H1 (cell line): ENCODE results near the gene CST7. TPM values are rescaled to one million over a fixed set of nuclear protein-coding genes. Genes with fewer than 3 reads are reported as not detected.

Experiments
- CTCF ChIA-PET: fragments of 300-600 bp; sonication (Branson Sonifier 250); formaldehyde crosslinking; loops from one replicate; lab custom pipeline; 2021; ENCODE audit not compliant: partially characterized antibody; lab: Charles Lee
- POLR2A ChIA-PET: fragments of 300-600 bp; sonication (Branson Sonifier 250); formaldehyde crosslinking; loops from one replicate; lab custom pipeline; 2021; ENCODE audit warnings: inconsistent platforms; ENCODE audit not compliant: partially characterized antibody; lab: Charles Lee
- DNase-seq, 2 experiments: peaks; one replicate each; pipeline versions ENCODE4 v3.0.0 to v3.0.0-alpha.2; 2010 to 2022; ENCODE audit warnings: low spot score in 2 of 2, low read depth in 1 of 2, mixed read lengths in 1 of 2
- FAIRE-seq: peaks from 2 replicates; lab custom pipeline; 2011; peaks lifted over from hg19 to GRCh38; lab: Jason Lieb, UNC
- H2AFZ ChIP-seq: 2 replicates; pipeline ENCODE4 v1.8.1; 2012; ENCODE audit warnings: low read length, inconsistent platforms
- H2AK5ac ChIP-seq: 2 replicates; pipeline ENCODE4 v1.6.1; 2013; ENCODE audit warnings: low read depth, low read length
- H2BK120ac ChIP-seq: replicated peaks from 2 replicates; pipeline ENCODE3; 2013; ENCODE audit warnings: low read depth, low read length, inconsistent platforms
- H2BK12ac ChIP-seq: 2 replicates; pipeline ENCODE4 v1.6.1; 2013; ENCODE audit warnings: low read depth, low read length
- H2BK15ac ChIP-seq: 2 replicates; pipeline ENCODE4 v1.6.1; 2013; ENCODE audit warnings: low read length
- H2BK20ac ChIP-seq: 2 replicates; pipeline ENCODE4 v1.6.1; 2013; ENCODE audit warnings: low read length
- H2BK5ac ChIP-seq: 2 replicates; pipeline ENCODE4 v1.6.1; 2013; ENCODE audit warnings: low read depth, low read length
- H3K14ac ChIP-seq: 2 replicates; pipeline ENCODE4 v1.6.1; 2013; ENCODE audit warnings: inconsistent platforms; ENCODE audit not compliant: insufficient read length
- H3K18ac ChIP-seq: 2 replicates; pipeline ENCODE4 v1.6.1; 2013; ENCODE audit warnings: low read length; ENCODE audit errors: extremely low read depth
- H3K23ac ChIP-seq: 2 replicates; pipeline ENCODE4 v1.6.1; 2013; ENCODE audit warnings: inconsistent platforms; ENCODE audit not compliant: insufficient read length
- H3K23me2 ChIP-seq: 2 replicates; pipeline ENCODE4 v1.6.1; 2013; ENCODE audit warnings: low read depth, low read length
- H3K27ac ChIP-seq: 2 replicates; pipeline ENCODE4 v1.6.1; 2011; ENCODE audit warnings: low read depth, low read length, inconsistent platforms
- H3K27me3 ChIP-seq, 4 experiments: replicated peaks in 1 of 4; 1 replicate in 1 of 4; 2 replicates in 3 of 4; pipeline versions ENCODE4 v1.6.1 to v1.8.1; 2011 to 2013; ENCODE audit warnings: low read length in 3 of 4, mild to moderate bottlenecking in 3 of 4, inconsistent platforms in 2 of 4, mixed read lengths in 2 of 4, moderate library complexity in 1 of 4; ENCODE audit not compliant: control insufficient read depth in 3 of 4, insufficient read depth in 3 of 4; ENCODE audit errors: extremely low read depth in 1 of 4
- H3K36me3 ChIP-seq, 4 experiments: 2 replicates each; pipeline versions ENCODE4 v1.6.1 to v1.8.1; 2011 to 2013; ENCODE audit warnings: mild to moderate bottlenecking in 4 of 4, low read length in 3 of 4, moderate library complexity in 2 of 4, control low read depth in 1 of 4, inconsistent platforms in 1 of 4; ENCODE audit not compliant: insufficient read depth in 4 of 4, control insufficient read depth in 2 of 4
- H3K4ac ChIP-seq: replicated peaks from 2 replicates; pipeline ENCODE3; 2013; ENCODE audit warnings: low read length, low read depth, mixed read lengths, inconsistent platforms; ENCODE audit not compliant: insufficient read length
- H3K4me1 ChIP-seq, 4 experiments: replicated peaks in 1 of 4; 1 replicate in 1 of 4; 2 replicates in 3 of 4; pipeline versions ENCODE4 v1.6.1 to v1.8.1; 2011 to 2013; ENCODE audit warnings: low read length in 3 of 4, inconsistent platforms in 2 of 4, mixed read lengths in 1 of 4; ENCODE audit not compliant: insufficient read depth in 4 of 4, control insufficient read depth in 3 of 4
- H3K4me2 ChIP-seq, 2 experiments: 2 replicates each; pipeline versions ENCODE4 v1.6.1 to v1.8.1; 2011 to 2013; ENCODE audit warnings: low read depth in 2 of 2, low read length in 2 of 2, control low read depth in 1 of 2, inconsistent platforms in 1 of 2, mild to moderate bottlenecking in 1 of 2; ENCODE audit not compliant: insufficient read depth in 1 of 2
- H3K4me3 ChIP-seq, 4 experiments: fragments of 200-600, 300-600 bp in 1 of 4; sonication (generic), shearing (Covaris generic), sonication (Bioruptor Twin) in 1 of 4; 2 replicates each; pipeline versions ENCODE4 v1.5.1 to v1.8.1; 2011 to 2016; ENCODE audit warnings: low read length in 4 of 4, low read depth in 3 of 4, control low read depth in 2 of 4, inconsistent platforms in 2 of 4, mild to moderate bottlenecking in 2 of 4, mixed read lengths in 1 of 4, moderate library complexity in 1 of 4; ENCODE audit not compliant: insufficient read depth in 2 of 4; ENCODE audit errors: extremely low read depth in 1 of 4
- H3K56ac ChIP-seq: replicated peaks from 2 replicates; pipeline ENCODE3; 2013; ENCODE audit warnings: low read depth, mild to moderate bottlenecking, mixed read lengths, low read length, inconsistent platforms; ENCODE audit not compliant: insufficient read length
- H3K79me1 ChIP-seq: 2 replicates; pipeline ENCODE4 v1.6.1; 2013; ENCODE audit warnings: low read depth, low read length, control low read depth
- H3K79me2 ChIP-seq, 2 experiments: 2 replicates each; pipeline versions ENCODE4 v1.6.1 to v1.8.1; 2012 to 2013; ENCODE audit warnings: low read length in 2 of 2, mild to moderate bottlenecking in 2 of 2, inconsistent platforms in 1 of 2; ENCODE audit not compliant: insufficient read depth in 2 of 2, control insufficient read depth in 1 of 2
- H3K9ac ChIP-seq, 4 experiments: replicated peaks in 1 of 4; 1 replicate in 1 of 4; 2 replicates in 3 of 4; pipeline versions ENCODE4 v1.6.1 to v1.8.1; 2011 to 2013; ENCODE audit warnings: low read depth in 3 of 4, low read length in 3 of 4, control low read depth in 2 of 4, mild to moderate bottlenecking in 2 of 4, moderate library complexity in 2 of 4, inconsistent platforms in 1 of 4; ENCODE audit errors: extremely low read depth in 1 of 4
- H3K9me3 ChIP-seq, 2 experiments: 2 replicates each; pipeline versions ENCODE4 v1.6.1 to v1.8.1; 2012 to 2013; ENCODE audit warnings: mild to moderate bottlenecking in 2 of 2, moderate library complexity in 2 of 2, control low read depth in 1 of 2, inconsistent platforms in 1 of 2, low read depth in 1 of 2, low read length in 1 of 2, mixed read lengths in 1 of 2; ENCODE audit not compliant: insufficient read depth in 2 of 2
- H4K20me1 ChIP-seq, 2 experiments: replicated peaks in 1 of 2; 2 replicates each; pipeline versions ENCODE3 to v1.8.1; 2011 to 2013; ENCODE audit warnings: inconsistent platforms in 2 of 2, low read length in 2 of 2, mild to moderate bottlenecking in 1 of 2; ENCODE audit not compliant: insufficient read depth in 2 of 2, control insufficient read depth in 1 of 2
- H4K5ac ChIP-seq: 2 replicates; pipeline ENCODE4 v1.6.1; 2013; ENCODE audit warnings: low read length, low read depth, mixed read lengths, inconsistent platforms; ENCODE audit not compliant: insufficient read length
- H4K8ac ChIP-seq: 2 replicates; pipeline ENCODE4 v1.8.0; 2013; ENCODE audit warnings: mild to moderate bottlenecking, moderate library complexity, low read length, inconsistent platforms; ENCODE audit not compliant: insufficient read depth; ENCODE audit errors: extremely low read depth
- H4K91ac ChIP-seq: replicated peaks from 2 replicates; pipeline ENCODE3; 2013; ENCODE audit warnings: low read length, mixed read lengths, inconsistent platforms; ENCODE audit not compliant: insufficient read length
- EP300 ChIP-seq, 2 experiments: IDR thresholded peaks; 1 replicate in 1 of 2; 2 replicates in 1 of 2; pipeline ENCODE4 v1.6.1; 2011 to 2012; ENCODE audit warnings: low read depth in 2 of 2, low read length in 2 of 2, mild to moderate bottlenecking in 2 of 2, borderline replicate concordance in 1 of 2, inconsistent platforms in 1 of 2, moderate library complexity in 1 of 2
- GABPA ChIP-seq: IDR thresholded peaks from 2 replicates; pipeline ENCODE4 v1.6.1; 2011; ENCODE audit warnings: mild to moderate bottlenecking, low read length, moderate library complexity, borderline replicate concordance; ENCODE audit not compliant: insufficient read depth
- JUN ChIP-seq: IDR thresholded peaks from 2 replicates; pipeline ENCODE4 v1.6.1; 2011; ENCODE audit warnings: low read depth, mild to moderate bottlenecking, improper control_type of control experiment, low read length
- POLR2AphosphoS5 ChIP-seq: IDR thresholded peaks from 2 replicates; pipeline ENCODE4 v1.6.1; 2011; ENCODE audit warnings: low read depth, low read length
- RNF2 ChIP-seq: fragments of 200-900, 300-1000 bp; sonication (generic); IDR thresholded peaks from 2 replicates; pipeline ENCODE4 v1.7.1; 2016; ENCODE audit warnings: borderline replicate concordance, low read depth, mild to moderate bottlenecking, antibody characterized with exemption, low read length; ENCODE audit not compliant: poor library complexity, severe bottlenecking; ENCODE audit errors: missing control alignments
- SIN3A ChIP-seq, 2 experiments: IDR thresholded peaks in 1 of 2; conservative IDR thresholded peaks in 1 of 2; 2 replicates each; pipeline ENCODE4 v1.6.1; 2011 to 2012; ENCODE audit warnings: low read length in 2 of 2, improper control_type of control experiment in 1 of 2, low read depth in 1 of 2, mild to moderate bottlenecking in 1 of 2
- SIRT6 ChIP-seq: IDR thresholded peaks from one replicate; pipeline ENCODE4 v1.7.1; 2012; ENCODE audit warnings: low read length, inconsistent platforms
- SRF ChIP-seq: IDR thresholded peaks from 2 replicates; pipeline ENCODE4 v1.6.1; 2011; ENCODE audit warnings: mild to moderate bottlenecking, low read depth, low read length, moderate library complexity
- WGBS, 2 experiments: shearing (Covaris generic) in 1 of 2; methylation state at CpG; one replicate each; pipeline versions ENCODE4 v1.1.6 to v1.1.7; 2013 to 2015; ENCODE audit warnings: low lambda C conversion rate in 2 of 2, mixed read lengths in 2 of 2, inconsistent platforms in 1 of 2, low coverage in 1 of 2, missing lambda C conversion rate in 1 of 2; ENCODE audit not compliant: insufficient replicate concordance in 2 of 2, insufficient coverage in 1 of 2, insufficient read length in 1 of 2; ENCODE audit errors: extremely low coverage in 1 of 2, missing lambda C conversion rate in 1 of 2; 5-methylcytosine and 5-hydroxymethylcytosine counted together
- polyA plus RNA-seq, 7 experiments: library from polyadenylated mRNA; depleted of rRNA in 3 of 7; stranded (reverse) in 5 of 7; unstranded in 2 of 7; fragments of >200 nt in 5 of 7; fragments of 200-250 nt in 2 of 7; gene quantifications; 1 replicate in 5 of 7; 2 replicates in 1 of 7; 4 replicates in 1 of 7; pipeline versions ENCODE4 v1.2.1 to v1.2.3, GENCODE V29; 2011 to 2013; ENCODE audit warnings: missing spikeins in 2 of 7, mixed read lengths in 2 of 7
- total RNA-seq: library from RNA; stranded (reverse); fragmentation: NEBNext Ultra II Directional; extraction: Animal tissue kit (Norgen Biotek cat#: 25700); gene quantifications from 2 replicates; pipeline ENCODE4 v1.2.1, GENCODE V29; 2021

The CST7 gene
- total and polyA plus RNA-seq, 2 of the 8 experiments (the other 6 are each of a cell fraction or from before 2014, with no cell fraction given), result not detected

DNA sequence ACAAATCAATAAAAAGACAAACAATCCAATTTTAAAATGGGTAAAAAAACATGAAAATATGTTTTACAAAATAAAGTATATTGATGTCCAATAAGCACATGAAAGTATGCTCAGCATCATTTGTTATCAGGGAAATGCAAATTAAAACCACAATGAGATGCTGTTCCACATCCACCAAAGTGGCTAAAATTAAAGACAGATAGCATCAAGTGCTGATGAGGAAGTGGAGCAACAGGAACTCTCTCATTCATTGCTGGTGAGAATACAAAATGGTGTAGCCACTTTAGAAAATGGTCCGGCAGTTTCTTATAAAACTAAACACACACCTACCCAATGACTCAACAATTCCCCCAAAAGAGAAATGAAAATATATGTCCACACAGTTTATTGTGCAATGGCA, 42.3 kb upstream of the CST7 start:
- no peak for FAIRE-seq
- ChIA-PET POLR2A (no interaction called here), CTCF (no interaction called here)
- Histone ChIP-seq H3K9ac (no peak overlapping the region), H3K4me2 (no peak overlapping the region), H2AK5ac (no peak overlapping the region), H2AFZ (no peak overlapping the region), H3K4me3 (no peak overlapping the region), H2BK12ac (no peak overlapping the region), H3K56ac (no peak overlapping the region), H3K23ac (no peak overlapping the region), H4K8ac (no peak overlapping the region), H3K4ac (no peak overlapping the region), H4K20me1 (no peaks in the 10 kb centered on the region), H3K27ac (no peak overlapping the region), H2BK5ac (no peak overlapping the region), H3K14ac (no peak overlapping the region), H2BK15ac (no peak overlapping the region), H2BK120ac (no peak overlapping the region), H3K27me3 (no peaks in the 10 kb centered on the region), H3K79me1 (no peaks in the 10 kb centered on the region), H3K18ac (no peak overlapping the region), H3K9me3 (peaks cover 10 to 12% of the 10 kb centered on the region in 2 experiments), H4K91ac (no peak overlapping the region), H3K4me1 (0 out of 7 replicates have a peak, but pooled peaks cover 0 to 2% (median 0%) of the 10 kb centered on the region in 4 experiments), H3K36me3 (no peaks in the 10 kb centered on the region), H4K5ac (no peak overlapping the region), H3K23me2 (no peaks in the 10 kb centered on the region), H3K79me2 (no peaks in the 10 kb centered on the region), H2BK20ac (no peak overlapping the region)
- DNase-seq, result no peak
- TF ChIP-seq RNF2, result no peak
- no peak for TF ChIP-seq SIN3A (conservative IDR thresholded peaks at IDR 0.05 in 1 of 2, IDR thresholded peaks at IDR 0.05 in 1 of 2; ENCODE audit: low read depth in 1 of 2, low read length in 2 of 2)
- TF ChIP-seq JUN, result no peak
- no peak for TF ChIP-seq SIRT6
- TF ChIP-seq EP300 (IDR thresholded peaks at IDR 0.05; ENCODE audit: borderline replicate concordance in 1 of 2, low read depth in 2 of 2, low read length in 2 of 2), result no peak
- no peak for TF ChIP-seq SRF
- no peak for TF ChIP-seq GABPA
- no peak for TF ChIP-seq POLR2AphosphoS5
- 44% methylated on average over 1 of the region's 1 CpG; no CpG with 5 or more reads in 1 of the 2 experiments for WGBS, 2 experiments
